ENCODE data around the gene FOXN1. TPM values are rescaled to one million over a fixed set of nuclear protein-coding genes. Genes with fewer than 3 reads are reported as not detected.
A peak's percentile ranks its signal among the peaks of the same experiment; 100 is the strongest.

The FOXN1 gene
- total and polyA plus RNA-seq, 2 of the 13 experiments (the other 11 are each of a cell fraction or from before 2014, with no cell fraction given) = 0.01 TPM; not detected in 1

DNA sequence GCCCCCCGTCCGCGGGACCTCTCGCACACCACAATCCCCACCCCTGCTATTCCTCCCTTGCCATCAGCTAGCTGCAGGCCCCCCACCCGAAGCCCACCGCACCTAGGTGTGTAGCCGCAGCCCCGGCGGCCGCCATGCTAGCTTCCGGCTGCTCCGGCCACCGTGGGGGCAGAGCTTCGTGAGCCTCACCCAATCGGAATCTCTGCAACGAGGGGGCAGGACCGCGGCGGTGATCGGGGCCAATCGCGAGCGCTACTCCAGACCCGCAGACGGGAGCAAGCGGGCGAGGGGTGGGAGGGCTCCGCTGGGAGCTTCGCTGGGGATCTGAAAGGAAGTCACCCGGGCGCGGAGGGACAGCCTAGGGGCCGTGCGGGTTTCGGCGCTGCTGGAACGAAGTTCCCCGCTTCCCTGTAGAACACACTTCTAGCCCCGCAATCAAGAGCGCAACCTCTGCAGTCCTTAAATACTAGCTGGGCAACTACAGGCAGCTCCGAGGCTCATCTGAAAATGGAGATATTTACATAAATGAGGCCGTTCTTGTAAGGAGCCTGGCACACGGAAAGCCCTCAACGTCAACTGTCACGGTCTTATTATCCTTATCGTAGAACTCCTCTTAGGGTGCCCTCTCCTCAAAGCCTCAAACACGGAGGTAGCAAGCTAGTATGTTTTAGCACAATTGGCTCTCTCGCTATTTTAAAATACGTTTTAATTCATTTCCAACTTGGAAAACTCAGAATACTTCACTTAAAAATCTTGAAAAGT, 65.4 kb downstream of the FOXN1 start, which contains the start of gene PIGS (continued):
- TF ChIP-seq E2F2 (CRISPR knock-in tag; IDR thresholded peaks at IDR 0.05; ENCODE audit: borderline replicate concordance) (no peak), TSC22D2 (CRISPR knock-in tag; IDR thresholded peaks at IDR 0.05; ENCODE audit: borderline replicate concordance) (0 out of 2 replicates have a peak, but pooled peaks have one; percentile 12), ARNT2 (CRISPR knock-in tag; IDR thresholded peaks at IDR 0.05; ENCODE audit: low read depth) (peak; percentile 41; the same call in 1 of the 2 replicates), ZNF790 (CRISPR knock-in tag; IDR thresholded peaks at IDR 0.05; ENCODE audit: borderline replicate concordance) (0 out of 2 replicates have a peak, but pooled peaks have one; percentile 37), KLF12 (CRISPR knock-in tag; IDR thresholded peaks at IDR 0.05; ENCODE audit: borderline replicate concordance) (no peak), ZKSCAN5 (CRISPR knock-in tag; IDR thresholded peaks at IDR 0.05) (no peak), ZNF609 (CRISPR knock-in tag; IDR thresholded peaks at IDR 0.05; ENCODE audit: borderline replicate concordance) (no peak), ZNF569 (CRISPR knock-in tag; IDR thresholded peaks at IDR 0.05; ENCODE audit: borderline replicate concordance) (no peak), ZNF331 (CRISPR knock-in tag; IDR thresholded peaks at IDR 0.05) (0 out of 2 replicates have a peak, but pooled peaks have one; percentile 3), ZBTB1 (CRISPR knock-in tag; IDR thresholded peaks at IDR 0.05; ENCODE audit: borderline replicate concordance) (no peak), TFDP2 (CRISPR knock-in tag; IDR thresholded peaks at IDR 0.05) (no peak), ZNF543 (CRISPR knock-in tag; IDR thresholded peaks at IDR 0.05) (0 out of 2 replicates have a peak, but pooled peaks have one; percentile 15)
- TF ChIP-seq, protein P1, sequence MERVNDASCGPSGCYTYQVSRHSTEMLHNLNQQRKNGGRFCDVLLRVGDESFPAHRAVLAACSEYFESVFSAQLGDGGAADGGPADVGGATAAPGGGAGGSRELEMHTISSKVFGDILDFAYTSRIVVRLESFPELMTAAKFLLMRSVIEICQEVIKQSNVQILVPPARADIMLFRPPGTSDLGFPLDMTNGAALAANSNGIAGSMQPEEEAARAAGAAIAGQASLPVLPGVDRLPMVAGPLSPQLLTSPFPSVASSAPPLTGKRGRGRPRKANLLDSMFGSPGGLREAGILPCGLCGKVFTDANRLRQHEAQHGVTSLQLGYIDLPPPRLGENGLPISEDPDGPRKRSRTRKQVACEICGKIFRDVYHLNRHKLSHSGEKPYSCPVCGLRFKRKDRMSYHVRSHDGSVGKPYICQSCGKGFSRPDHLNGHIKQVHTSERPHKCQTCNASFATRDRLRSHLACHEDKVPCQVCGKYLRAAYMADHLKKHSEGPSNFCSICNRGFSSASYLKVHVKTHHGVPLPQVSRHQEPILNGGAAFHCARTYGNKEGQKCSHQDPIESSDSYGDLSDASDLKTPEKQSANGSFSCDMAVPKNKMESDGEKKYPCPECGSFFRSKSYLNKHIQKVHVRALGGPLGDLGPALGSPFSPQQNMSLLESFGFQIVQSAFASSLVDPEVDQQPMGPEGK (CRISPR knock-in tag; IDR thresholded peaks at IDR 0.05) = no peak
- TF ChIP-seq, protein P2, sequence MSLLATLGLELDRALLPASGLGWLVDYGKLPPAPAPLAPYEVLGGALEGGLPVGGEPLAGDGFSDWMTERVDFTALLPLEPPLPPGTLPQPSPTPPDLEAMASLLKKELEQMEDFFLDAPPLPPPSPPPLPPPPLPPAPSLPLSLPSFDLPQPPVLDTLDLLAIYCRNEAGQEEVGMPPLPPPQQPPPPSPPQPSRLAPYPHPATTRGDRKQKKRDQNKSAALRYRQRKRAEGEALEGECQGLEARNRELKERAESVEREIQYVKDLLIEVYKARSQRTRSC (CRISPR knock-in tag; IDR thresholded peaks at IDR 0.05; ENCODE audit: low read depth) = no peak
- TF ChIP-seq, protein P3, sequence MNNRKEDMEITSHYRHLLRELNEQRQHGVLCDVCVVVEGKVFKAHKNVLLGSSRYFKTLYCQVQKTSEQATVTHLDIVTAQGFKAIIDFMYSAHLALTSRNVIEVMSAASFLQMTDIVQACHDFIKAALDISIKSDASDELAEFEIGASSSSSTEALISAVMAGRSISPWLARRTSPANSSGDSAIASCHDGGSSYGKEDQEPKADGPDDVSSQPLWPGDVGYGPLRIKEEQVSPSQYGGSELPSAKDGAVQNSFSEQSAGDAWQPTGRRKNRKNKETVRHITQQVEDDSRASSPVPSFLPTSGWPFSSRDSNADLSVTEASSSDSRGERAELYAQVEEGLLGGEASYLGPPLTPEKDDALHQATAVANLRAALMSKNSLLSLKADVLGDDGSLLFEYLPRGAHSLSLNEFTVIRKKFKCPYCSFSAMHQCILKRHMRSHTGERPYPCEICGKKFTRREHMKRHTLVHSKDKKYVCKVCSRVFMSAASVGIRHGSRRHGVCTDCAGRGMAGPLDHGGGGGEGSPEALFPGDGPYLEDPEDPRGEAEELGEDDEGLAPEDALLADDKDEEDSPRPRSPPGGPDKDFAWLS (CRISPR knock-in tag; IDR thresholded peaks at IDR 0.05; ENCODE audit: borderline replicate concordance) = no peak

All from HepG2 (cell line).